Glomerular endothelial cell (primary cell): ENCODE data around the gene RABEP2. TPM values are rescaled to one million over a fixed set of nuclear protein-coding genes. Genes with fewer than 3 reads are reported as not detected.
"Not testable (repeated sequence)": the region's sequence is repeated elsewhere in the genome, so short reads cannot be mapped to it uniquely, and the experiment has no call there.

Experiments used
- DNase-seq: peaks from one replicate; pipeline ENCODE4 v3.0.0-alpha.2; 2011; ENCODE audit warnings: low read depth, low spot score; ENCODE audit errors: extremely low read depth
- total RNA-seq: library from RNA; depleted of rRNA; stranded (reverse); fragments of >200 nt; gene quantifications from 2 replicates; pipeline ENCODE4 v1.2.3, GENCODE V29; 2015

The RABEP2 gene
- total RNA-seq, 1 donor from 2014 or later = 61.0 TPM

GRCh38 chr16:28933171-28933570 is 8.1 kb upstream of the RABEP2 start:
- no peak for DNase-seq

GRCh38 chr16:28932339-28933141 is 7.5 kb upstream of the RABEP2 start:
- DNase-seq = no peak

GRCh38 chr16:28931801-28932225 is 6.8 kb upstream of the RABEP2 start, which contains the start of gene CD19:
TSS of gene CD19 (plus strand) at chr16:28931971. CDS start at chr16:28932001, 30 bp downstream.
- DNase-seq = no peak

GRCh38 chr16:28930652-28931051 is 5.6 kb upstream of the RABEP2 start:
- DNase-seq = no peak

GRCh38 chr16:28930203-28930602 is 5.2 kb upstream of the RABEP2 start:
- DNase-seq = no peak

GRCh38 chr16:28927815-28928214 is 2.8 kb upstream of the RABEP2 start:
- no peak for DNase-seq

- not testable (repeated sequence) for DNase-seq
Observed at GRCh38 chr16:28926284-28926683, 1.2 kb upstream of the RABEP2 start.

- no peak for DNase-seq
Observed at GRCh38 chr16:28925386-28926228, 569 bp upstream of the RABEP2 start.

GRCh38 chr16:28924399-28924761 is 658 bp downstream of the RABEP2 start:
- DNase-seq = no peak

- DNase-seq = no peak
Observed at GRCh38 chr16:28923652-28924398, 1.2 kb downstream of the RABEP2 start.

- no peak for DNase-seq
Observed at GRCh38 chr16:28923231-28923587, 1.8 kb downstream of the RABEP2 start.

- no peak for DNase-seq
Observed at GRCh38 chr16:28918698-28919097, 6.3 kb downstream of the RABEP2 start.

- no peak for DNase-seq
Observed at GRCh38 chr16:28917095-28917494, 7.9 kb downstream of the RABEP2 start.

- DNase-seq = peak; percentile 39
Observed at GRCh38 chr16:28915181-28915580, 9.9 kb downstream of the RABEP2 start.

- no peak for DNase-seq
Observed at GRCh38 chr16:28913946-28914724, 10.9 kb downstream of the RABEP2 start.

GRCh38 chr16:28912558-28912957 is 12.5 kb downstream of the RABEP2 start:
- no peak for DNase-seq

- no peak for DNase-seq
Observed at GRCh38 chr16:28910086-28911031, 14.7 kb downstream of the RABEP2 start.

- no peak for DNase-seq
Observed at GRCh38 chr16:28905800-28906372, 19.2 kb downstream of the RABEP2 start.

- DNase-seq = no peak
Observed at GRCh38 chr16:28905229-28905754, 19.7 kb downstream of the RABEP2 start.
